ENCODE data around the gene PARP4.

- TF ChIP-seq CTCF (IDR thresholded peaks at IDR 0.05; ENCODE audit: insufficient read depth, low read length, poor library complexity, severe bottlenecking): no peak
- no peak for TF ChIP-seq EZH2phosphoT487 (conservative IDR thresholded peaks at IDR 0.05; ENCODE audit: low read length)
Measured at GRCh38 chr13:24396821-24397220, 115.8 kb downstream of the PARP4 start.
